ENCODE data around the gene ADRA2B. TPM values are rescaled to one million over a fixed set of nuclear protein-coding genes. Genes with fewer than 3 reads are reported as not detected.

Gene ADRA2B
- total RNA-seq, 1 experiment from 2014 or later, result 0.47 TPM

DNA sequence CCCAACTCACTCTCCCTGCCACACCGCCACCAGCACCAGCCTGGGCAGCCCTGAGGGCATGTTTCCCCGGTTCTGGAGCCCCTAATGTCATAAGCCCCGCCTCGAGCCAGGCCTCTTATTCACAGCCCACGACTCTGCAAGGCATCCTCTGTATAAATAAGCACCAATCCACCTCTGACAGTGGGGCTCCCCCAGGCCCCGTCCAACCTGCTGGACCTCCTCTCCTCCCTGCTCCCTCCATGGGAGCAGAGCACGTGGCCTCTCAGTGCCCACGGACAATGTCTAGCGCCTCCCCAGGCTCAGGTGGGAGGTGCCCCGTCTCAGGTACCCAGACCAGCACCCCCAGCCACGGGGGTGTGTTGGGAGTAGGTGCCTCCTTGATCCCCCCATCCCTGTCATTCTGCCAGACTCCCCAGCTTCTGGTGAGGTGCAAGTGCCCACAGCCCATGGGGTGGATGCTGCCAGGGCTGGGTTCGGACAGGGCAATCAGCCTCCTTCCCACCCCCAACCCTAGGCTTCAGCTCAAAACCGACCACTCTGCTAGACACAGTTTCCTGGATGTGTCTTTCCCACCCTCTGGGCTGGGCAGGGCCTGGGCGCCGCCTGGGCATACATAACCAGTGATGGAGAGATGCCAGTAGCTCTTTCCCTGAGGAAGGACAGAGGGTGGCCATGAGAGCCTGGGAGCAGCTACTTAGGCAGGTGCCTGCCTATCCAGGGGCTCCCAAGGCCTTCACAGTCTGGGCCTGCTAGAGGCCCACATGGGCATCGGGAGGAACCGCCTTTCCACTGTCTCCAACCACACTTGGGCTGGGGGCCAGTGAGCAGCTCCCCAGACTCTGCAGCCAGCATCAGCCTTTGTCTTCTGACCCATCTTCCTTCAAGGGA is 1.6 kb upstream of the ADRA2B start:
- DNase-seq (ENCODE audit: low read depth, low spot score) (no peak), ATAC-seq (peak; percentile 48)
- intact Hi-C loops (cut with micrococcal nuclease), result loop anchor here (2.0 kb wide), 1 partner anchor 125 kb away; no protein-coding TSS in a partner anchor
- H4K20me1 ChIP-seq (ENCODE audit: insufficient read depth), result no peaks in the 10 kb centered on the region
- ChIA-PET CTCF (interaction anchor here (0.7 to 2.1 kb wide), 5 partner anchors 26 to 125 kb away, joined by 3 to 14 read pairs (median 5); no protein-coding TSS in a partner anchor), RAD21 (ENCODE audit: low non-redundant PET in 1 of 2, low total read pairs in 2 of 2, uncharacterized antibody in 2 of 2, unreplicated experiment in 2 of 2) (no interaction called here), POLR2A (no interaction called here)
- no peak overlapping the region for H3K27ac ChIP-seq (ENCODE audit: low read depth, low read length)
- H3K9me3 ChIP-seq (ENCODE audit: control insufficient read depth in 1 of 2, insufficient read depth in 1 of 2, low read depth in 1 of 2, low read length in 2 of 2), result no peaks in the 10 kb centered on the region
- H3K4me1 ChIP-seq (ENCODE audit: control insufficient read depth in 1 of 2, insufficient read depth in 2 of 2, low read length in 2 of 2), result peaks cover 11 to 16% of the 10 kb centered on the region in 2 experiments
- no peaks in the 10 kb centered on the region for H3K9me2 ChIP-seq (ENCODE audit: insufficient read depth)
- H3K36me3 ChIP-seq (ENCODE audit: control insufficient read depth in 1 of 2, insufficient read depth in 2 of 2, low read length in 2 of 2), result no peaks in the 10 kb centered on the region
- no TSS peak for BruUV-seq (replicated peaks)
- H3K4me3 ChIP-seq (replicated peaks in 1 of 2; ENCODE audit: low read depth in 1 of 2, low read length in 2 of 2), result peak overlapping the region in 1 of 2 experiments; percentile 60; a peak in 2 of 4 replicates
- H3K4me2 ChIP-seq (ENCODE audit: low read length), result peak overlapping the region; percentile 86
- no peak overlapping the region for H2AFZ ChIP-seq (ENCODE audit: low read depth, low read length, poor library complexity, severe bottlenecking)
- peak overlapping the region; percentile 51; the same call in 1 of the 2 replicates for H3K9ac ChIP-seq (ENCODE audit: low read length)
- TF ChIP-seq ELF1 (IDR thresholded peaks at IDR 0.05; ENCODE audit: borderline replicate concordance, low read depth) (no peak), FOSL1 (IDR thresholded peaks at IDR 0.05; ENCODE audit: low read depth) (no peak), SIN3A (IDR thresholded peaks at IDR 0.05; ENCODE audit: low read depth) (no peak), RAD21 (IDR thresholded peaks at IDR 0.05; ENCODE audit: low read depth) (no peak; the same call in 1 of the 2 replicates), YY1 (IDR thresholded peaks at IDR 0.05; ENCODE audit: extremely low read depth, insufficient replicate concordance, low read depth, low read length) (no peak), POLR2AphosphoS5 (IDR thresholded peaks at IDR 0.05; ENCODE audit: low read depth, low read length) (peak; percentile 30; the same call in 1 of the 2 replicates)
- TF ChIP-seq, protein P1, sequence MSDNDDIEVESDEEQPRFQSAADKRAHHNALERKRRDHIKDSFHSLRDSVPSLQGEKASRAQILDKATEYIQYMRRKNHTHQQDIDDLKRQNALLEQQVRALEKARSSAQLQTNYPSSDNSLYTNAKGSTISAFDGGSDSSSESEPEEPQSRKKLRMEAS (IDR thresholded peaks at IDR 0.05), result peak; percentile 91
- TF ChIP-seq, protein P2, sequence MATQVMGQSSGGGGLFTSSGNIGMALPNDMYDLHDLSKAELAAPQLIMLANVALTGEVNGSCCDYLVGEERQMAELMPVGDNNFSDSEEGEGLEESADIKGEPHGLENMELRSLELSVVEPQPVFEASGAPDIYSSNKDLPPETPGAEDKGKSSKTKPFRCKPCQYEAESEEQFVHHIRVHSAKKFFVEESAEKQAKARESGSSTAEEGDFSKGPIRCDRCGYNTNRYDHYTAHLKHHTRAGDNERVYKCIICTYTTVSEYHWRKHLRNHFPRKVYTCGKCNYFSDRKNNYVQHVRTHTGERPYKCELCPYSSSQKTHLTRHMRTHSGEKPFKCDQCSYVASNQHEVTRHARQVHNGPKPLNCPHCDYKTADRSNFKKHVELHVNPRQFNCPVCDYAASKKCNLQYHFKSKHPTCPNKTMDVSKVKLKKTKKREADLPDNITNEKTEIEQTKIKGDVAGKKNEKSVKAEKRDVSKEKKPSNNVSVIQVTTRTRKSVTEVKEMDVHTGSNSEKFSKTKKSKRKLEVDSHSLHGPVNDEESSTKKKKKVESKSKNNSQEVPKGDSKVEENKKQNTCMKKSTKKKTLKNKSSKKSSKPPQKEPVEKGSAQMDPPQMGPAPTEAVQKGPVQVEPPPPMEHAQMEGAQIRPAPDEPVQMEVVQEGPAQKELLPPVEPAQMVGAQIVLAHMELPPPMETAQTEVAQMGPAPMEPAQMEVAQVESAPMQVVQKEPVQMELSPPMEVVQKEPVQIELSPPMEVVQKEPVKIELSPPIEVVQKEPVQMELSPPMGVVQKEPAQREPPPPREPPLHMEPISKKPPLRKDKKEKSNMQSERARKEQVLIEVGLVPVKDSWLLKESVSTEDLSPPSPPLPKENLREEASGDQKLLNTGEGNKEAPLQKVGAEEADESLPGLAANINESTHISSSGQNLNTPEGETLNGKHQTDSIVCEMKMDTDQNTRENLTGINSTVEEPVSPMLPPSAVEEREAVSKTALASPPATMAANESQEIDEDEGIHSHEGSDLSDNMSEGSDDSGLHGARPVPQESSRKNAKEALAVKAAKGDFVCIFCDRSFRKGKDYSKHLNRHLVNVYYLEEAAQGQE (IDR thresholded peaks at IDR 0.05; ENCODE audit: low read depth), result no peak
- TF ChIP-seq, protein P3, sequence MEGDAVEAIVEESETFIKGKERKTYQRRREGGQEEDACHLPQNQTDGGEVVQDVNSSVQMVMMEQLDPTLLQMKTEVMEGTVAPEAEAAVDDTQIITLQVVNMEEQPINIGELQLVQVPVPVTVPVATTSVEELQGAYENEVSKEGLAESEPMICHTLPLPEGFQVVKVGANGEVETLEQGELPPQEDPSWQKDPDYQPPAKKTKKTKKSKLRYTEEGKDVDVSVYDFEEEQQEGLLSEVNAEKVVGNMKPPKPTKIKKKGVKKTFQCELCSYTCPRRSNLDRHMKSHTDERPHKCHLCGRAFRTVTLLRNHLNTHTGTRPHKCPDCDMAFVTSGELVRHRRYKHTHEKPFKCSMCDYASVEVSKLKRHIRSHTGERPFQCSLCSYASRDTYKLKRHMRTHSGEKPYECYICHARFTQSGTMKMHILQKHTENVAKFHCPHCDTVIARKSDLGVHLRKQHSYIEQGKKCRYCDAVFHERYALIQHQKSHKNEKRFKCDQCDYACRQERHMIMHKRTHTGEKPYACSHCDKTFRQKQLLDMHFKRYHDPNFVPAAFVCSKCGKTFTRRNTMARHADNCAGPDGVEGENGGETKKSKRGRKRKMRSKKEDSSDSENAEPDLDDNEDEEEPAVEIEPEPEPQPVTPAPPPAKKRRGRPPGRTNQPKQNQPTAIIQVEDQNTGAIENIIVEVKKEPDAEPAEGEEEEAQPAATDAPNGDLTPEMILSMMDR (IDR thresholded peaks at IDR 0.05 in 2 of 3, conservative IDR thresholded peaks at IDR 0.05 in 1 of 3; ENCODE audit: borderline replicate concordance in 1 of 3, insufficient read depth in 1 of 3, low read depth in 2 of 3, low read length in 2 of 3), result peak in 2 of 3 experiments; percentile 42 to 43; a peak in 4 of 6 replicates
- H3K79me2 ChIP-seq (ENCODE audit: insufficient read depth, low read length), result no peaks in the 10 kb centered on the region
- H3K27me3 ChIP-seq (ENCODE audit: insufficient read depth, low read length), result 0 out of 2 replicates have a peak, but pooled peaks cover 3% of the 10 kb centered on the region

All from HCT116 (cell line).